ENCODE measurements around the gene UBTF.

Gene UBTF

GRCh38 chr17:44212507-44213402 is 6.7 kb downstream of the UBTF start:
- ATAC-seq = no peak
- TF ChIP-seq TSHZ2 (CRISPR knock-in tag; IDR thresholded peaks at IDR 0.05) (no peak), ZFP3 (CRISPR knock-in tag; IDR thresholded peaks at IDR 0.05) (no peak), SNAI2 (CRISPR knock-in tag; IDR thresholded peaks at IDR 0.05) (no peak), ESRRG (CRISPR knock-in tag; IDR thresholded peaks at IDR 0.05) (no peak), BACH2 (CRISPR knock-in tag; IDR thresholded peaks at IDR 0.05; ENCODE audit: borderline replicate concordance) (no peak)

GRCh38 chr17:44211281-44212265 is 7.9 kb downstream of the UBTF start:
- ATAC-seq = no peak
- TF ChIP-seq RARB (CRISPR knock-in tag; IDR thresholded peaks at IDR 0.05) (no peak), ZFP30 (CRISPR knock-in tag; IDR thresholded peaks at IDR 0.05) (no peak), OSR1 (CRISPR knock-in tag; IDR thresholded peaks at IDR 0.05) (no peak), BACH2 (CRISPR knock-in tag; IDR thresholded peaks at IDR 0.05; ENCODE audit: borderline replicate concordance) (no peak), ARNTL (CRISPR knock-in tag; IDR thresholded peaks at IDR 0.05; ENCODE audit: borderline replicate concordance, low read depth) (no peak), PATZ1 (CRISPR knock-in tag; IDR thresholded peaks at IDR 0.05; ENCODE audit: borderline replicate concordance) (no peak), ZNF8 (CRISPR knock-in tag; IDR thresholded peaks at IDR 0.05) (no peak), TSHZ2 (CRISPR knock-in tag; IDR thresholded peaks at IDR 0.05) (no peak), PPARA (CRISPR knock-in tag; IDR thresholded peaks at IDR 0.05; ENCODE audit: borderline replicate concordance) (no peak), CSRNP3 (CRISPR knock-in tag; IDR thresholded peaks at IDR 0.05) (no peak), ZC3H10 (CRISPR knock-in tag; IDR thresholded peaks at IDR 0.05) (no peak), ZNF565 (CRISPR knock-in tag; conservative IDR thresholded peaks at IDR 0.05; ENCODE audit: low read depth) (no peak), POU6F1 (CRISPR knock-in tag; IDR thresholded peaks at IDR 0.05; ENCODE audit: borderline replicate concordance, low read depth) (no peak), ISL1 (CRISPR knock-in tag; IDR thresholded peaks at IDR 0.05) (no peak), CSDC2 (CRISPR knock-in tag; IDR thresholded peaks at IDR 0.05) (no peak)

All from SK-N-SH treated with all-trans-retinoic acid at 6 μM for 48 hours (cell line).